ENCODE results near the gene HAND2.
A peak's percentile ranks its signal among the peaks of the same experiment; 100 is the strongest.

The HAND2 gene

DNA sequence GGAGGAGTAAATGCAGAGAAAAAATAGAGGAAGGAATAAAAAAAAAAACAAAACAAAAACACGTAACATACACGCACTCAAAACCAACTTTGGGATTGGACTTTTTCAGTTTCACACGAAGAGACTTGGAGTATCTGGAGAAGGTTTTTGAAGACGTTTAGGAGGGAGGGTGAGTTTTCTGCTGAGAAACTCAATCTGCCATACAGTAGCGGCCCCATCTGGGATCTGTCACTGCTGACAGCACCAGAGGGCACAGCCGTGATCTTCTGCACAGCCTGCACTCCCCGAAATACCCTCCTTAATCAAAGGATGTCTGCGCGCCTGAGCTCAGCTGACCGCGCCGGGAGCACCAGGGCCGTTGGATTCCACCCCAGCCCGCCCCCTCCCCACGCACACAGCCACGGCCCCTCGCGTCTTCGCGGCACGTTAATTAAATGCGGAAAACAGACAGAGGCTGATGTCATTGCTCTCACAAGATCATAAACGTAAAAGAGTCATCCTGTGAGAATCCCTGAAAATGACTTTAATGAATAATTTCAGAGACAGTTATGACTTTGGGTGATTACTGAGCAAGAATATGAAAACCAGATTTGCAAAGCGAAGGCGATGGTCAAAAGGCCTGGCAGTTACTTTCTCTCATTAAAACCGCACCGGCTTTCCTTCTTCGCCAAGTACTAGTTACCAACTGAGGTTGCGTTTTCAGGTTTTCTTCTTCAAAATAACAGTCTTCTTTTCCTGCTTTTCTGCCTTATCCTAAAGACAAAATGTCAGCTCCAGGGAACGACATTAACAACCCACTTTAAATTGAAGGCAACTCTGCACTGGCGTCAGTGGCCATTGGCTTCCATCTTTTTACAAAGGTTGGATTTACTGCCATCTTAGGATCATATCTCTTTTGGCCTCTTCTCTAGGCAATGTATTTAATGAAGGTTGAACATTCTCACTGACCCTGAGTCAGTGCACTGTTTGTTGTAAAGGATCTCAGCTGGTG, 10.6 kb downstream of the HAND2 start:
- no peak for DNase-seq

GRCh38 chr4:173518425-173519102, 11.5 kb downstream of the HAND2 start:
- DNase-seq = no peak

GRCh38 chr4:173517781-173518424, 12.1 kb downstream of the HAND2 start:
- no peak for DNase-seq

GRCh38 chr4:173516621-173517524, 13.2 kb downstream of the HAND2 start:
- DNase-seq = no peak

GRCh38 chr4:173515458-173515857, 14.6 kb downstream of the HAND2 start:
- DNase-seq = no peak

GRCh38 chr4:173514641-173515217, 15.3 kb downstream of the HAND2 start:
- no peak for DNase-seq

- no peak for DNase-seq
Measured at GRCh38 chr4:173513651-173514050, 16.4 kb downstream of the HAND2 start.

DNA sequence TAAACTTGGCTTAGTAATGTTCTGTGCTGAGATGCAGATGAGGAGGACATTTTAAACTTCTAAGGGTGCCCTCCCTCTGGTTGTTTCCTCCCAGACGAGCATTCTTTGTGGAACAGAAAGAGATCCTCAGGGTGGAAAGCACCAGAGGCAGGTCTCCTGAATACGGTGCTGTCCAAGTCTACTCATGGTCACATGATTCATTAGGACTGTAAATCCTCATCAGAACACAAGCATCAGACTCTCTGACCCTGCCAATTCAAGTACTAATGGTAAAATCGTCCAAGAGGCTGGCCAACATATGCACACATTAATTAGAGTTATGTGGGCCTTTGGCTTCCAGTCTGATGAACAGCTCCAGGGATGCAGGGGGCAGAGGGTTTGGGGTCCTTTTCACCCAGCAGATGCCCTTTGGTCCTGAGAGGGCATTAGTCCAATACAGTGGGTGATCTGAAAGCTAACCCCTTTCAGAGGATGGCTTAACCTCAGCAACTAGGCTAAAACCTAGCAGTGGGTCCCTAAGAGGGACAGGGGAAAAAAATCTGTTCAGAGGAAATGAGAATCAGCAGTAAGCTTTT, 18.2 kb downstream of the HAND2 start:
- no peak for DNase-seq

DNA sequence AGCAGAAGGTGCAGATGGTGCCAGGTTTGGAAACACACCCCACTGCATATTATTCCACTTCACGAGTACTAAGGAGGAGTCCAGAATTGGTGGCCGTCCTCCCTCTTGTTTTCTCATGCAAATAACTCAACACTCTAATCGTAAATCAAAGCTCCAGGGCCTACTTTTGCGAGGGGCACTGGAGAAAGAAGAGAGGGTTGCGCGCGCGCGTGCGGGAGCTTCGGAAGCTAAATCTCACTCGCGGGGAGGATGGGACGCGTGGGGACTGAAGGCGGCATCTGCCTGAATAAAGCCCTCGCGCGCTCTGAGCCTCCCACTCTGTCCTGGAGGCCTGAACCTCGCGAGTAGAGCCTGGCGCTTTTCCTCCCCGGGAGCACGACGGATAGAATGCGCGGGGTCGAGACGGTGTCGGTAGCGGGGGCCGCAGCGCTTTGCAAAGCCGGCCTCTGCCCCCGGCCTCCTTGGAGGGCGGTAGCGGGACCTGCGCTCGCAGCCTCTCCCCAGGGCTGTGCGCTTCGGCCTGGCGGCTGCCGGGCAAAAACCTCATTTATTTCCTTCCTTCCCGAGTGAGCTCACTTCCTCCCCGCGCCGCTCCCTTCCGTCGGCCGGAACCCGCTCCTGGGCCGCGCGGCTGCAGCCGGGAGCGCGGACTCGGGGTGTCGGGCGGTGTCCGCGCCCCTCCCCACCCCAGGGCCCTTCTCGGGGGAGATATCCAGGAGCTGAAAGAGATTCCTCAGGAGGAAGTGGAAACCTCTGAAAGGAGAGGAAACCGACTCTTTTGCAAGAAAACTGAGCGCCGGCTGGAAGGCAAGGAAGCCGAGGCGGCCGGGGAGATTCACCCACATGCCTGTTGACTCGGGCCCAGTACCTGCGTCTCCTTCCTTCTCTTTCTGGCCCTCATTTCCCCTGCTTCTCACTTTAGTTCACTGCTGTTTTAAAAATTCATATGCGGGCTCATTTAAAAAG, 20.7 kb downstream of the HAND2 start:
- no peak for DNase-seq

GRCh38 chr4:173508386-173509035, 21.5 kb downstream of the HAND2 start:
- DNase-seq = no peak

GRCh38 chr4:173507471-173508385, 22.3 kb downstream of the HAND2 start:
- DNase-seq = no peak

GRCh38 chr4:173506597-173507211, 23.3 kb downstream of the HAND2 start:
- DNase-seq = no peak

- DNase-seq = peak in 3 of 14 donors; percentile 7 to 25 (median 10)
Measured at GRCh38 chr4:173505924-173506518, 24.0 kb downstream of the HAND2 start.

GRCh38 chr4:173504181-173504503, 25.9 kb downstream of the HAND2 start:
- DNase-seq = no peak

GRCh38 chr4:173503330-173504180, 26.5 kb downstream of the HAND2 start:
- DNase-seq = no peak

- no peak for DNase-seq
Measured at GRCh38 chr4:173502282-173502681, 27.7 kb downstream of the HAND2 start.

All from C1 segment of cervical spinal cord (tissue), 14 donors.